ENCODE results near the gene PPP2CA.

DNA sequence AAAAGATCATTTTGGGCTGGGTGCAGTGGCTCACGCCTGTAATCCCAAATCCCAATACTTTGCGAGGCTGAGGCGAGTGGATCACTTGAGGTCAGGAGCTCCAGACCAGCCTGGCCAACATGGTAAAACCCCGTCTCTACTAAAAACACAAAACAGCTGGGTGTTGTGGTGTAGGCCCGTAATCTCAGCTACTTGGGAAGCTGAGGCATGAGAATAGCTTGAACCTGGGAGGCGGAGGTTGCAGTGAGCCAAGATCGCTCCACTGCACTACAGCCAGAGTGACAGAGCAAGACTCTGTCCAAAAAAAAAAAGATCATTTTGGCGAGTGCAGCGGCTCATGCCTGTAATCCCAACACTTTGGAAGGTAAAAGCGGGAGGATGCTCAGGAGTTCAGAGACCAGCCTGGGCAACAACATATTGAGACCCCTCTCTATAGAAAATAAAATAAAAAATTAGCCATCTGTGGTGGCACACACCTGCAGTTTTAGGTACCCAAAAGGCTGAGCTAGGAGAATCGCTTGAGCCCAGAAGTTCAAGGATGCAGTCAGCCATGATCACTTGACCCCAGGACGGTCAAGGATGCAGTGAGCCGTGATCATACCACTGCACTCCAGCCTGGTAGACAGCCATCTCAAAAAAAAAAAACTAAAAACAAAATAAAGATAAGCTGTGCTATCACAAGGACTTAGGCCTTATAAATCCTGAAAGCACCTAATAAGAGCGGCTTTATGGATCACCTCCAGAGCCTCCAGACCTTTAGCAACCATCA is 16.2 kb downstream of the PPP2CA start:
- TF ChIP-seq CTCF (IDR thresholded peaks at IDR 0.05) (no peak), SIN3A (IDR thresholded peaks at IDR 0.05; ENCODE audit: borderline replicate concordance, insufficient read depth, low read depth, low read length) (no peak), POLR2AphosphoS5 (IDR thresholded peaks at IDR 0.05; ENCODE audit: low read depth, low read length) (no peak)
